Ishikawa (cell line): Measurements from ENCODE around the gene FCAMR.

Experiments used
- CEBPB ChIP-seq: IDR thresholded peaks from 2 replicates; pipeline ENCODE4 v1.6.1; 2012
- CREB1 ChIP-seq: IDR thresholded peaks from 2 replicates; pipeline ENCODE4 v1.6.1; 2012; ENCODE audit warnings: low read depth
- EGR1 ChIP-seq: IDR thresholded peaks from 2 replicates; pipeline ENCODE4 v1.6.1; 2012
- EP300 ChIP-seq: IDR thresholded peaks from 2 replicates; pipeline ENCODE4 v1.6.1; 2012; ENCODE audit warnings: borderline replicate concordance
- FOXM1 ChIP-seq: IDR thresholded peaks from 2 replicates; pipeline ENCODE4 v1.6.1; 2012; ENCODE audit warnings: low read depth, borderline replicate concordance
- MAX ChIP-seq: IDR thresholded peaks from 2 replicates; pipeline ENCODE4 v1.6.1; 2012
- NFIC ChIP-seq: IDR thresholded peaks from 2 replicates; pipeline ENCODE4 v1.6.1; 2012
- RAD21 ChIP-seq: IDR thresholded peaks from 2 replicates; pipeline ENCODE4 v1.6.1; 2012; ENCODE audit warnings: low read depth
- REST ChIP-seq: IDR thresholded peaks from 2 replicates; pipeline ENCODE4 v1.6.1; 2012; ENCODE audit warnings: low read depth, mild to moderate bottlenecking
- TAF1 ChIP-seq: IDR thresholded peaks from 2 replicates; pipeline ENCODE4 v1.6.1; 2012; ENCODE audit warnings: low read depth, mild to moderate bottlenecking
- TCF12 ChIP-seq: IDR thresholded peaks from 2 replicates; pipeline ENCODE4 v1.6.1; 2012; ENCODE audit warnings: low read depth
- TEAD4 ChIP-seq: IDR thresholded peaks from 2 replicates; pipeline ENCODE4 v1.6.1; 2012
- USF1 ChIP-seq: IDR thresholded peaks from 2 replicates; pipeline ENCODE4 v1.6.1; 2012
- YY1 ChIP-seq: IDR thresholded peaks from 2 replicates; pipeline ENCODE4 v1.6.1; 2012; ENCODE audit warnings: low read depth
- ZBTB7A ChIP-seq: IDR thresholded peaks from 2 replicates; pipeline ENCODE4 v1.6.1; 2012; ENCODE audit warnings: low read depth

The FCAMR gene

GRCh38 chr1:206986885-206987284 is 16.6 kb upstream of the FCAMR start:
- TF ChIP-seq MAX (no peak), CEBPB (no peak), EGR1 (no peak), RAD21 (no peak)

GRCh38 chr1:206986402-206986801 is 16.1 kb upstream of the FCAMR start:
- TF ChIP-seq TEAD4 = no peak
- TF ChIP-seq USF1 = no peak
- TF ChIP-seq TAF1 = no peak
- TF ChIP-seq NFIC = no peak
- TF ChIP-seq FOXM1 = no peak
- TF ChIP-seq TCF12 = no peak
- no peak for TF ChIP-seq ZBTB7A
- TF ChIP-seq REST = no peak
- TF ChIP-seq MAX = no peak

GRCh38 chr1:206985162-206985749 is 15.0 kb upstream of the FCAMR start:
- no peak for TF ChIP-seq CREB1
- no peak for TF ChIP-seq CEBPB
- TF ChIP-seq MAX = no peak
- no peak for TF ChIP-seq TAF1
- TF ChIP-seq TEAD4 = peak; percentile 41
- TF ChIP-seq USF1 = no peak
- TF ChIP-seq REST = no peak
- no peak for TF ChIP-seq EGR1
- no peak for TF ChIP-seq ZBTB7A
- TF ChIP-seq EP300 = peak; percentile 66; the same call in 1 of the 2 replicates
- peak; percentile 52; the same call in 1 of the 2 replicates for TF ChIP-seq TCF12
- no peak for TF ChIP-seq RAD21
- TF ChIP-seq NFIC = no peak
- TF ChIP-seq YY1 = no peak
- no peak for TF ChIP-seq FOXM1

GRCh38 chr1:206982216-206982615 is 12.0 kb upstream of the FCAMR start:
- TF ChIP-seq RAD21 (peak; percentile 87), USF1 (no peak), TEAD4 (no peak)

GRCh38 chr1:206979379-206980043 is 9.3 kb upstream of the FCAMR start:
- no peak for TF ChIP-seq CEBPB
- no peak for TF ChIP-seq MAX
- TF ChIP-seq RAD21 = peak; percentile 43; the same call in 1 of the 2 replicates
- no peak for TF ChIP-seq TAF1

- no peak for TF ChIP-seq FOXM1
- TF ChIP-seq TCF12 = no peak
- TF ChIP-seq EGR1 = no peak
- TF ChIP-seq ZBTB7A = no peak
- TF ChIP-seq REST = no peak
- no peak for TF ChIP-seq TEAD4
- TF ChIP-seq CEBPB = no peak
- no peak for TF ChIP-seq CREB1
- no peak for TF ChIP-seq EP300
- no peak for TF ChIP-seq MAX
- no peak for TF ChIP-seq USF1
- TF ChIP-seq TAF1 = no peak
- no peak for TF ChIP-seq NFIC
Measured at GRCh38 chr1:206978259-206978658, 8.0 kb upstream of the FCAMR start.
